HG02852 (cell line): ENCODE data around the gene UBQLN4.
"Not testable (repeated sequence)": the region's sequence is repeated elsewhere in the genome, so short reads cannot be mapped to it uniquely, and the experiment has no call there.

Experiments used
- ATAC-seq: cut with Tn5 transposase; IDR thresholded peaks from one replicate; pipeline ENCODE4 v1.9.1; 2021; ENCODE audit warnings: mild to moderate bottlenecking, moderate library complexity; ENCODE audit not compliant: unreplicated experiment

The UBQLN4 gene

DNA sequence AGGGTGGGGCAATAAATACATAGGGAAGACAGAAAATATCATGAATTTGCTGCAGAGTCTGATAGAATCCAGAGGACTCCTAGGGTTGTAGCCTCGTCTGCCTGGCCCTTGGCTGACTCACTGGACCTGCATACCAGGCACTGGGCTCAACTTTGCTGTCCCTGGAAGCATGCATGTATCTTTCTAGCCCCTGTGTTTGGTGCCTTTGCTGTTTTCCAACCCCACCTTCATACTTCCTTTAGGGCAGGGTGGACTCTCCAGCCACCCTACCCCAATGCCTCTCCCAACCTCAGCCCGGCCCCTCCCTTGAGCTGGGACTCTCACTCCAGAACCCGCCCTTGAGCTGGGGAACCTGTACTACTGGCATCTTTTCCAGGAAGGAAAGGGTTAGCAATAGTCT, 8.6 kb upstream of the UBQLN4 start:
- no peak for ATAC-seq

DNA sequence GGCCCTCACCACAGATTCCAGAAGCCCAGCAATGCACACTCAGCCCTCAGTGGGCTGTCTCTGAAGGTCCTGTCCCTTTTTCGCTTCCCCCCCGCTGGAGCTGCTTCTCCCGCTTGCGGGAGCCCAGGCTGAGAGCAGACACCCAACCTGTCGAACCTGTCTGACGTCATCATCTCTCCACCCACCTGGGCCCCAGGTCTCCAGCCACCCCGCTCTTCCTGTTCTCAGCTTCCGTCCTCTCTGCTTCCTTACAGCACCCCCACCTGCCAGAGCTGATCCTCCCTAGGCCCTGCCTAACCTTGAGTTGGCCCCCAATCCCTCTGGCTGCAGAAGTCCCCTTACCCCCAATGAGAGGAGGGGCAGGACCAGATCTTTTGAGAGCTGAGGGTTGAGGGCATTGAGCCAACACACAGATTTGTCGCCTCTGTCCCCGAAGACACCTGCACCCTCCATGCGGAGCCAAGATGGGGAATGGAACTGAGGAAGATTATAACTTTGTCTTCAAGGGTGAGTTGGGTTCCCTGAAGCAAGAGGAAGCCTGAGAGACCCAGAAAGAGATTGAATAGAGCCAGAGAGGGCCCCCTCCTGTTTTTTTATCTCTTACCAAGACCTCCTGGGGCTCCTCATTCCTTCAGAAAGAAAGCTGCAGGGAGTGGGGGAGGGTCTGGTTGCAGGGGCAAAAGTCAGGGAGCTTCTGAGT, 7.5 kb upstream of the UBQLN4 start, which contains the start of gene RAB25:
Gene RAB25, plus strand, starts transcription at position 224 of the 700 bp plus-strand sequence. Its CDS starts 241 bp downstream, at position 465.
- no peak for ATAC-seq

DNA sequence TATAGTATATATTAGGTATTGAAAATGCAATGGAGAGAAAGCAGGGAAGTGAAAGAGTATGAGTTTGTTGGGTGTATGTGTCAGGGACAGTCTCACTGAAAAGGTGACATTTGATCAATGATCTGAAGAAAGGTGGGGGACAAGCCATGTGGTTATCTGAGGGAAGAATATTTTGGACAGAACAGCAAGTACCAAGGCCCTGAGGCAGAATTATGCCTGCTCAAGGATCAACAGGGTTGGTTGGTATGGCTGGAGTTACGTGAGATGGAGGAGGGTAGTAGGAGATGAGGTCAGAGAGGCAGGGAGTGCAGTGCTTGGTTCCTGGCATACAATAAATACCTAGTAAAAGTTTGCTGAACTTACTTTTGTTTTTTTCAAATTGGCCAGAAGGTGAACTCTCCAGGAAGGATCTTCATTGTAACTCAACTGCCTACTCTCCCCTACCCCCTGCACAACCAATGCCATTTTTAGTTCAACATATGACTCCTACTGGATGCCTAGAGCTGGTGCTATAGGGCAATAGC, 2.8 kb upstream of the UBQLN4 start:
- ATAC-seq, result no peak

GRCh38 chr1:156055281-156056048, 1.9 kb upstream of the UBQLN4 start:
- no peak for ATAC-seq

DNA sequence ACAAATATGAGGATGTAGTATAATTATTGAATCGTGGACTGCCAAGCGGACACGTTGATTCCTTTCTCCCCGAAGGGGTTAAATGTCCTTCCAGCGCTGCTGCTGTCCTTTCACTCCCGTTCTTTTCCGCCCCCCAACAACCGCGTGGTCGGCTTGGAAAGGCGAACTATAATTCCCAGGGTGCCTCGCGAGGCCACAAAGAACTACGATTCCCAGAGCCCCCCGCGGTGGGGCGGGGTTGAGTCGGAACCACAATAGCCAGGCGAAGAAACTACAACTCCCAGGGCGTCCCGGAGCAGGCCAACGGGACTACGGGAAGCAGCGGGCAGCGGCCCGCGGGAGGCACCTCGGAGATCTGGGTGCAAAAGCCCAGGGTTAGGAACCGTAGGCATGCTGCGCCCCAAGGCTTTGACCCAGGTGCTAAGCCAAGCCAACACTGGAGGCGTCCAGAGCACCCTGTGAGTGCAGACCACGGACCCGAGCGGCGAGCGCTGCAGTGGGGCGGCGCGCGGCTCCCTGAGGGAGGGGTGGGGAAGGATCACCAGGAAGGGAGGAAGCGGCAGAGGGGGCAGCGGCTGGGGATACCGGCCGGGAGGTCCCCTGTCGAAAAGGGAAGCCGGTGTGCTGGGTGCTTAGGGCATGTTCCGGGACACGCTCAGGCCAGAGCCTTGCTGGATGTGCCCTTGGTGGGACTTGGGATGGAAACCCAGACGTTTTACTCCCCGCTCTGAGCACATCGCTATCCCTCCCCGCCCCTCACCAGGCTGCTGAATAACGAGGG, 1.1 kb upstream of the UBQLN4 start, which contains the start of gene LAMTOR2:
Gene LAMTOR2, plus strand, starts transcription at position 283 of the 781 bp plus-strand sequence. Its CDS starts 108 bp downstream, at position 391.
- ATAC-seq, result peak; percentile 73

- no peak for ATAC-seq
Measured at GRCh38 chr1:156052862-156053767, 483 bp downstream of the UBQLN4 start.

DNA sequence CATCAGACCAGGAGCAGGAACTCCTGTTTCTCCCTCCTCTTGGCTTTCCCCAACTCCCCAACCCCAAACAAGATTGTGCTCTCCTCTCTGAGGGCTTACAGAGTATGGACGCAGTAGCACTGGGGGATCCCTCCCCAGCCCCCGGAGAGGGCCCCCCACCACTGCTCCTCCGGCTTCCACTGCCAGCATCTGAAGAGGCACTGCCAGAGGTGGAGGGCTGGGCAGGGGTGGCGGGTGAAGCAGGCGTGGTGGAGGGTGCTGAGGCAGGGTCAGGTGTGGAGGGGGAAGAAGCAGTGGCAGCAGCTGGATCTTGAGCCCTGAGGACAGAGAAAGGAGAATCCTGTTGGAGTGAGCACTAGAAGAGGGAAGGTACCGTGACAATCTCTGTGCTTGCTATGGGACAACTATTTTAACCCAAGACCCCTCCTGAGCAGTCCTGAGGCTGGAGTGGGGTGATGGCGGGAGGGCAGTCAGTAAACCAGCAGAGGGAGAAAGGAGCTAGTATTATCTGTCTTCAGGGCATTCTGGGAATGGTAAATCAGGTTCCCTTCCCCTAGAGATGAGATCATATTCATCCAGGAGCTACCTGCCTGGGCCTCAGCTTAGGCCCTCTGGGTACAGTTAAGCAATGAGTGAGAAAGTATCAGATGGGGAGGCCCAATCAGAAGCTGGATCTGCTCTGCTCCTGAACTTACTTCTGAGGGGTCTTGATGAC, 2.4 kb downstream of the UBQLN4 start:
- ATAC-seq, result no peak

DNA sequence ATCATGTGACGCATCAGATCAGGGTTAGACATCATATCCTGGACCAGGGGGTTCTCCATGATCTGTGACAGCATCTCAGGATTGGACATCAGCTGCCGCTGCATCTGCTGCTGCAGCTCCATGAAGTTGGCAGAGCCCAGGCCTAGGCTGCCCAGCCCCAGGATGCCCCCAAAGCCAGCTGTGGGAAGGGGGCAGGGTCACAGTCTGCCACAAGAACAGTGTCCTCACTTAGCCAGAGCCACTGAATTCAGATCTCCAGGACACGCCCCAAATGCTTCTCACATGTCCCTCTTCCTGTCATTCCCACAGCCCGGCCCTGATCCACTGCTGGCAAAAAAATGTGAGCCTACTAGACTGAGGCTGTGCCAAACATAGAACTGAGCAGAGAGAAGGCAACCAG, 3.2 kb downstream of the UBQLN4 start:
- no peak for ATAC-seq

GRCh38 chr1:156048663-156049258, 4.8 kb downstream of the UBQLN4 start:
- ATAC-seq, result no peak

GRCh38 chr1:156045076-156045475, 8.5 kb downstream of the UBQLN4 start:
- ATAC-seq, result no peak

DNA sequence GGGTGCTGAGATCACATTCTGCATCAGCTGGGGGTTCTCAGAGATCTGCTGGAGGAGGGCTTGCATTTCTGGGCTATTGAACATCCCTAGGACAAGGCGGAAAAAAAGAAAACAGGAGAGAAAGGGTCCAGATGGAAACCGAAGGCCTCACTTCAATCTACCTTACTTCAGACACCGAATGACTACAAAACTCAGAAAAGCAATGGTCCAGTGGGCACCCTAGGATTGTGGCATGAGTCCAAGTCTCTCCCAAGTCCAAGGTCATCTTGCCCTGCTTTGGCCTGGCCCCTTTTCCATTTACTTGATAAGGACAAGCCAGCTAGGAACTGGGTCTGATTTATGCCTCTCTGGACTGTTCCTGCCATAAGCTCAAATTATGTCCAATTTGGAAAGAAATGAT, 10.8 kb downstream of the UBQLN4 start:
- ATAC-seq, result no peak

- not testable (repeated sequence) for ATAC-seq
Measured at GRCh38 chr1:156034991-156035390, 18.6 kb downstream of the UBQLN4 start.

DNA sequence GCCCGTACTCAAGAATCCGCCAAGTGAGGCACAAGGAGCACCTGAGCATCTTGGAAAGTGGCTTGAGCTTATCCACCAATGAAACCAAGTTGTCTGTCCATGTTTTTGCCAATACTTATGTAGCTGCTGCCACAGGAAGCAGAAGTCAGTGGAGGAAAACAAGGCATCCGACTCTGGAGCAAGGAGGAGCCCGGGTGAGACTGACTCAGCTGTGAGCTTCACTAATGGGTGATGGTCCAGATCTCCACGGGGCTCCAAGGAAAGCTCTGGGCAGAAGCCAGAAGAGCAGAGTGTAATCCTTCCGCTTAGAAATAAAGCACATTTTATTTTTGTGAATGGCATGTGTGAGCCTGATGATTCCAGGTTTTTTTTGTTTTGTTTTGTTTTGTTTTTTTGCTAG, 20.6 kb downstream of the UBQLN4 start:
- no peak for ATAC-seq

DNA sequence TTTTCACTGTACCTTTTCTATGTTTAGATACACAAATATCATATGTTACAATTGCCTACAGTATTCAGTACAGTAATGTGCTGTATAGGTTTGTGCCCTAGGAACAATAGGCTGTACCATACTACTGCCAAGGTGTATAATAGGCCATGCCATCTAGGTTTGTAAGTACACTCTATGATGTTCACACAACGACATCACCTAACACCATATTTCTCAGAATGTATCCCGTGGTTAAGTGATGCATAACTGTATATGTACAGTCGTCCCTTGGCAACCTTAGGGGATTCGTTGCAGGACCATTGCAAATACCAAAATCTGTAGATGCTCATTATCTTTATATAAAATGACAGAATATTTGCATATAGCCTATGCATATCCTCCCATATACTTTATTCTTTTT, 27.0 kb downstream of the UBQLN4 start:
- no peak for ATAC-seq

- ATAC-seq, result no peak
Measured at GRCh38 chr1:156025876-156026275, 27.7 kb downstream of the UBQLN4 start.

- no peak for ATAC-seq
Measured at GRCh38 chr1:156024801-156025200, 28.8 kb downstream of the UBQLN4 start.

DNA sequence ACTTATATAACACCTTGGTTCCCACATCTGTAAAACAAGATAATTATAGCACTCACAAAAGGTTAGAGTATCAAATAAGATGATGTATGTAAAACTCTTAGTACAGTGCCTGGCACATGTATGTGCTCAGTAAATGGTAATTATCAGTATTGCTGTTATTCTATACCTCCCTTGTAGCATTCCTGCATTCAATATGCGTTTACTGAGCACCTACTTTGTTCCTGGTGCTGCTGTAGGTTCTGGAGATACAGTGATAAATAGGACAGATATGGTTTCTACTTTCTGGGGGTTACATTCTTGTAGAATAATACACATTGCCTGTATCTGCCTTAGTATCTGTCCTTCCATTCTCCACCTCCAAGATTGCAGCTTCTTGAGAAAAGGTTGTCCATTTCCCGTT, 31.6 kb downstream of the UBQLN4 start:
- ATAC-seq, result no peak

DNA sequence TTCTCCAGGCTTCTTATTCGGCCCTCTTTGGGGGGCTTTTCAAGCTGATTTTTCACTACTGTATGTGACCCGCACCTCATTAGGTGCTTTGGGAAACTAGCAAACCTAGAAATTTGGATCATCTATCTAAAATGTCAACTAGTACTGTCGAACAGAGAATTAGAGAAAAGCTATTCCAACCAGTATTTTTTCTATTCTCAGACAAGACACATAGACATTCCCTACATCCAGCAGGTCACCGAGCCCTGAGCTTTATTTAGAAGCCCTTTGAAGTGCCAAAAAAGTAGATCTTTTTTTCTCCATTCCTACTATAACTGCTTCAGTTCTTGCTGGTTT, 32.5 kb downstream of the UBQLN4 start:
- no peak for ATAC-seq
